DND-41 (cell line): ENCODE results near the gene TPK1.

Experiments used
- ATAC-seq: fragments of 200-7000 bp; cut with Tn5 transposase; 3 replicates; pipeline ENCODE4 v1.9.1; 2021; ENCODE audit warnings: low read depth; ENCODE audit not compliant: insufficient read depth
- DNase-seq: peaks from one replicate; pipeline ENCODE4 v3.0.0-alpha.2; 2020
- H2AFZ ChIP-seq: 2 replicates; pipeline ENCODE4 v1.6.0; 2012; ENCODE audit warnings: low read depth, low read length
- H3K27ac ChIP-seq: 2 replicates; pipeline ENCODE4 v1.5.1; 2012; ENCODE audit warnings: low read length, inconsistent platforms
- H3K27me3 ChIP-seq: fragments of 200-600 bp; sonication (generic); 2 replicates; pipeline ENCODE4 v1.6.0; 2012; ENCODE audit warnings: low read length, mild to moderate bottlenecking, inconsistent platforms; ENCODE audit not compliant: insufficient read depth, poor library complexity
- H3K36me3 ChIP-seq: 2 replicates; pipeline ENCODE4 v1.5.1; 2012; ENCODE audit warnings: low read length, inconsistent platforms; ENCODE audit not compliant: insufficient read depth
- H3K4me1 ChIP-seq: 2 replicates; pipeline ENCODE4 v1.5.1; 2012; ENCODE audit warnings: mild to moderate bottlenecking, low read length; ENCODE audit not compliant: insufficient read depth
- H3K4me2 ChIP-seq: 2 replicates; pipeline ENCODE4 v1.6.0; 2012; ENCODE audit warnings: mild to moderate bottlenecking, moderate library complexity, low read length, inconsistent platforms; ENCODE audit not compliant: insufficient read depth
- H3K4me3 ChIP-seq, 2 experiments: fragments of 200-600 bp in 1 of 2; shearing (Covaris generic) in 1 of 2; 2 replicates each; pipeline ENCODE4 v1.5.1; 2012 to 2016; ENCODE audit warnings: inconsistent platforms in 2 of 2, low read length in 2 of 2, mild to moderate bottlenecking in 2 of 2, low read depth in 1 of 2, moderate library complexity in 1 of 2
- H3K79me2 ChIP-seq: 2 replicates; pipeline ENCODE4 v1.6.0; 2012; ENCODE audit warnings: low read length, inconsistent platforms; ENCODE audit not compliant: insufficient read depth
- H3K9ac ChIP-seq: 2 replicates; pipeline ENCODE4 v1.6.0; 2012; ENCODE audit warnings: low read depth, mild to moderate bottlenecking, inconsistent platforms, low read length, moderate library complexity
- H3K9me3 ChIP-seq: 2 replicates; pipeline ENCODE4 v1.5.1; 2012; ENCODE audit warnings: low read length, moderate library complexity, mild to moderate bottlenecking, inconsistent platforms; ENCODE audit not compliant: insufficient read depth, severe bottlenecking
- H4K20me1 ChIP-seq: 2 replicates; pipeline ENCODE4 v1.6.0; 2012; ENCODE audit warnings: low read length; ENCODE audit not compliant: insufficient read depth
- CTCF ChIP-seq: IDR thresholded peaks from 2 replicates; pipeline ENCODE4 v1.5.1; 2012; ENCODE audit warnings: borderline replicate concordance, low read length, moderate library complexity, mild to moderate bottlenecking; ENCODE audit not compliant: poor library complexity, severe bottlenecking; ENCODE audit errors: extremely low read depth
- EZH2 ChIP-seq: IDR thresholded peaks from 3 replicates; pipeline ENCODE4 v1.6.1; 2012; ENCODE audit warnings: borderline replicate concordance, low read depth, mild to moderate bottlenecking, moderate library complexity, low read length, inconsistent platforms; ENCODE audit not compliant: severe bottlenecking

Gene TPK1

GRCh38 chr7:144776447-144776846, 59.4 kb downstream of the TPK1 start:
- H3K4me3 ChIP-seq, result no peak overlapping the region
- H3K36me3 ChIP-seq, result no peaks in the 10 kb centered on the region
- H4K20me1 ChIP-seq, result no peaks in the 10 kb centered on the region
- H2AFZ ChIP-seq, result no peak overlapping the region
- no peak overlapping the region for H3K27ac ChIP-seq
- no peak overlapping the region for H3K9ac ChIP-seq
- H3K4me1 ChIP-seq, result no peaks in the 10 kb centered on the region
- DNase-seq, result no peak
- no peak for TF ChIP-seq EZH2
- no peak for TF ChIP-seq CTCF
- no peaks in the 10 kb centered on the region for H3K27me3 ChIP-seq
- H3K9me3 ChIP-seq, result no peaks in the 10 kb centered on the region
- H3K4me2 ChIP-seq, result no peak overlapping the region
- ATAC-seq, result no peak
- no peaks in the 10 kb centered on the region for H3K79me2 ChIP-seq

GRCh38 chr7:144775749-144776148, 60.1 kb downstream of the TPK1 start:
- no peak overlapping the region for H2AFZ ChIP-seq
- H4K20me1 ChIP-seq, result no peaks in the 10 kb centered on the region
- TF ChIP-seq CTCF (no peak), EZH2 (no peak)
- DNase-seq (no peak), ATAC-seq (no peak)
- H3K79me2 ChIP-seq, result no peaks in the 10 kb centered on the region
- no peaks in the 10 kb centered on the region for H3K4me1 ChIP-seq
- no peak overlapping the region for H3K9ac ChIP-seq
- no peaks in the 10 kb centered on the region for H3K9me3 ChIP-seq
- no peaks in the 10 kb centered on the region for H3K36me3 ChIP-seq
- H3K27me3 ChIP-seq, result no peaks in the 10 kb centered on the region
- no peak overlapping the region for H3K4me2 ChIP-seq
- H3K4me3 ChIP-seq, result no peak overlapping the region
- no peak overlapping the region for H3K27ac ChIP-seq

GRCh38 chr7:144771927-144772326, 63.9 kb downstream of the TPK1 start:
- no peaks in the 10 kb centered on the region for H3K79me2 ChIP-seq
- ATAC-seq (no peak), DNase-seq (no peak)
- H4K20me1 ChIP-seq, result no peaks in the 10 kb centered on the region
- no peak overlapping the region for H3K4me3 ChIP-seq
- H3K9me3 ChIP-seq, result no peaks in the 10 kb centered on the region
- H2AFZ ChIP-seq, result no peak overlapping the region
- H3K4me2 ChIP-seq, result no peak overlapping the region
- no peak overlapping the region for H3K9ac ChIP-seq
- no peaks in the 10 kb centered on the region for H3K36me3 ChIP-seq
- H3K27me3 ChIP-seq, result no peaks in the 10 kb centered on the region
- no peak overlapping the region for H3K27ac ChIP-seq
- TF ChIP-seq EZH2 (no peak), CTCF (no peak)
- H3K4me1 ChIP-seq, result no peaks in the 10 kb centered on the region

DNA sequence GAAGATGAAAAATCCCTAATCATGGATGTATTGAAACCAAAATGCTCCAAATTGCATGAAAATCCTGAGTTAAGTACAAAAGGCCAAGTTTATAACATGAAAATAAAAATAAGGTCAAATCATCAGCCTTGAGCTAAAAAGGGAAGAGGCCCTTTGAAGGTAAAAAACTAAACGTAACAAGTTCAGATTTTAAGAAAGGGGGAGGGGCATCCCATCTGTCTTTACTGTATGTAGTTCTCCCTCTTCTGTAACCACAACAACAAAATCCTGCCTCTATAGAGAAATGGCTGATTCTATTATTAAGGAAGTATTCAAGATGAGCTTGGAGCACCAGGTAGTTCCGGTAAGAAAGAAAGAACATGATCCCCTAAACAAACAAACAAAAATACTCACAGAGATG, 64.7 kb downstream of the TPK1 start:
- Histone ChIP-seq H3K9ac (no peak overlapping the region), H3K4me2 (no peak overlapping the region), H3K27me3 (no peaks in the 10 kb centered on the region), H3K36me3 (no peaks in the 10 kb centered on the region), H3K4me1 (no peaks in the 10 kb centered on the region), H3K9me3 (no peaks in the 10 kb centered on the region), H3K4me3 (no peak overlapping the region), H4K20me1 (no peaks in the 10 kb centered on the region), H3K27ac (no peak overlapping the region), H3K79me2 (no peaks in the 10 kb centered on the region), H2AFZ (no peak overlapping the region)
- DNase-seq (no peak), ATAC-seq (no peak)
- TF ChIP-seq EZH2, result no peak
